IPS-18a (cell line): ENCODE results near the gene SPDL1.

Source experiments
- H3K27ac ChIP-seq: one replicate; pipeline ENCODE4 v1.5.1; 2013; ENCODE audit warnings: low read length
- H3K27me3 ChIP-seq: one replicate; pipeline ENCODE4 v1.6.1; 2013; ENCODE audit warnings: mild to moderate bottlenecking, low read length; ENCODE audit not compliant: control insufficient read depth, insufficient read depth
- H3K36me3 ChIP-seq: one replicate; pipeline ENCODE4 v1.6.1; 2013; ENCODE audit warnings: low read depth, low read length; ENCODE audit not compliant: control insufficient read depth
- H3K4me1 ChIP-seq: one replicate; pipeline ENCODE4 v1.6.1; 2013; ENCODE audit warnings: low read depth, low read length; ENCODE audit not compliant: control insufficient read depth
- H3K4me3 ChIP-seq: one replicate; pipeline ENCODE4 v1.5.1; 2013; ENCODE audit warnings: low read length
- H3K9ac ChIP-seq: one replicate; pipeline ENCODE4 v1.6.1; 2013; ENCODE audit warnings: mild to moderate bottlenecking, low read length, moderate library complexity
- H3K9me3 ChIP-seq: one replicate; pipeline ENCODE4 v1.6.1; 2013; ENCODE audit warnings: low read depth, low read length; ENCODE audit not compliant: control insufficient read depth

Gene SPDL1

GRCh38 chr5:169574134-169574646, 9.4 kb upstream of the SPDL1 start:
- no peaks in the 10 kb centered on the region for H3K4me1 ChIP-seq
- no peak overlapping the region for H3K4me3 ChIP-seq
- no peak overlapping the region for H3K27ac ChIP-seq
- H3K9ac ChIP-seq = no peak overlapping the region
- no peaks in the 10 kb centered on the region for H3K27me3 ChIP-seq
- no peaks in the 10 kb centered on the region for H3K36me3 ChIP-seq
- no peaks in the 10 kb centered on the region for H3K9me3 ChIP-seq

GRCh38 chr5:169576181-169576598, 7.4 kb upstream of the SPDL1 start:
- Histone ChIP-seq H3K27me3 (no peaks in the 10 kb centered on the region), H3K9ac (no peak overlapping the region), H3K4me3 (no peak overlapping the region), H3K27ac (no peak overlapping the region), H3K36me3 (no peaks in the 10 kb centered on the region), H3K4me1 (no peaks in the 10 kb centered on the region), H3K9me3 (no peaks in the 10 kb centered on the region)

- Histone ChIP-seq H3K4me3 (no peak overlapping the region), H3K27ac (no peak overlapping the region)
These were observed 5.6 kb upstream of the SPDL1 start for GRCh38 chr5:169577951-169578350.

GRCh38 chr5:169580964-169581363, 2.6 kb upstream of the SPDL1 start:
- H3K36me3 ChIP-seq = no peaks in the 10 kb centered on the region
- H3K27me3 ChIP-seq = no peaks in the 10 kb centered on the region
- no peaks in the 10 kb centered on the region for H3K4me1 ChIP-seq
- no peak overlapping the region for H3K4me3 ChIP-seq
- no peaks in the 10 kb centered on the region for H3K9me3 ChIP-seq
- no peak overlapping the region for H3K9ac ChIP-seq
- no peak overlapping the region for H3K27ac ChIP-seq

More at GRCh38 chr5:169577951-169578350, 5.6 kb upstream of the SPDL1 start:
- Histone ChIP-seq H3K27me3 (no peaks in the 10 kb centered on the region), H3K9ac (no peak overlapping the region), H3K36me3 (no peaks in the 10 kb centered on the region), H3K9me3 (no peaks in the 10 kb centered on the region), H3K4me1 (no peaks in the 10 kb centered on the region)

DNA sequence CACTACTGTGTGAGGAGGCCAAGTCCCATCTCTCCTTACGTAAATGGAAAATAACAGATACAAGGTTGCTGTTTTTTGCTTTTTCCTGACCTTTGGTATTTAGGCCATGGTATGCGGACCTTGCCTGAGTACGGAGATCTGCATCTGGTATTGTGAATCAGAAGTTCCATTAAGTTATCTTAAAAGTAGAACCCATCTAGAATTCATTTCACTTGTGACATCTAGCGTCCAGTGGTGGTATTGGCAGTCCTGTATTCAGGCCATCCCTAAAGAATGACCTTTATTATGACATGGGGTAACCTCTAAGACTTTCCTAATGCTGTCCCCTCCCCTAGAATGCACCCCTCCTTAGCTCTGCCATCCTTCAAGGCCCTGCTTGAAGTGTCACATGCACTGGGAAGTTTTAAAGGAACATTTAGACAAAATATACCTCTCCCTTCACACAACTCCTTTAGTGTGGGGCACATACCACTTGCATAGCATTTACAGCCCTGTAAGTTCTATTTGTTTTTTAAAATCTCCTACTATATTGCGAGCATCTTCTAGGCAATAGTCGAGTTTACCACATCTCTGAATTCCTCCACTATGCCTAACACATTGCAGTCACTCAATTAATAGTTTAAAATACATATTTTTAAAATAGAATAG, 1.9 kb upstream of the SPDL1 start:
- no peak overlapping the region for H3K9ac ChIP-seq

GRCh38 chr5:169583101-169583423, 511 bp upstream of the SPDL1 start:
- H3K36me3 ChIP-seq = peaks cover 4% of the 10 kb centered on the region
- H3K9ac ChIP-seq = peak overlapping the region; percentile 98
- peak overlapping the region; percentile 76 for H3K27ac ChIP-seq
- H3K4me3 ChIP-seq = peak overlapping the region; percentile 97
- no peaks in the 10 kb centered on the region for H3K4me1 ChIP-seq
- H3K27me3 ChIP-seq = no peaks in the 10 kb centered on the region
- H3K9me3 ChIP-seq = no peaks in the 10 kb centered on the region

More for the DNA sequence above, 1.9 kb upstream of the SPDL1 start:
- H3K4me1 ChIP-seq = no peaks in the 10 kb centered on the region
- no peaks in the 10 kb centered on the region for H3K36me3 ChIP-seq
- no peaks in the 10 kb centered on the region for H3K9me3 ChIP-seq
- H3K4me3 ChIP-seq = no peak overlapping the region
- no peak overlapping the region for H3K27ac ChIP-seq
- H3K27me3 ChIP-seq = no peaks in the 10 kb centered on the region

GRCh38 chr5:169584998-169585451, 1.5 kb downstream of the SPDL1 start:
- no peaks in the 10 kb centered on the region for H3K27me3 ChIP-seq
- H3K9ac ChIP-seq = peak overlapping the region; percentile 98
- no peaks in the 10 kb centered on the region for H3K4me1 ChIP-seq
- no peaks in the 10 kb centered on the region for H3K9me3 ChIP-seq
- H3K4me3 ChIP-seq = peak overlapping the region; percentile 97
- H3K27ac ChIP-seq = no peak overlapping the region
- H3K36me3 ChIP-seq = peaks cover 24% of the 10 kb centered on the region

- Histone ChIP-seq H3K27me3 (no peaks in the 10 kb centered on the region), H3K27ac (no peak overlapping the region), H3K36me3 (peaks cover 78% of the 10 kb centered on the region)
These were observed 7.0 kb downstream of the SPDL1 start for GRCh38 chr5:169590602-169591001.

GRCh38 chr5:169591636-169592035, 8.1 kb downstream of the SPDL1 start:
- no peak overlapping the region for H3K9ac ChIP-seq
- H3K27ac ChIP-seq = no peak overlapping the region
- H3K27me3 ChIP-seq = no peaks in the 10 kb centered on the region
- H3K36me3 ChIP-seq = peaks cover 89% of the 10 kb centered on the region
- H3K4me3 ChIP-seq = no peak overlapping the region
- H3K4me1 ChIP-seq = no peaks in the 10 kb centered on the region
- no peaks in the 10 kb centered on the region for H3K9me3 ChIP-seq

More at GRCh38 chr5:169590602-169591001, 7.0 kb downstream of the SPDL1 start:
- Histone ChIP-seq H3K4me1 (no peaks in the 10 kb centered on the region), H3K4me3 (no peak overlapping the region), H3K9me3 (no peaks in the 10 kb centered on the region), H3K9ac (no peak overlapping the region)

DNA sequence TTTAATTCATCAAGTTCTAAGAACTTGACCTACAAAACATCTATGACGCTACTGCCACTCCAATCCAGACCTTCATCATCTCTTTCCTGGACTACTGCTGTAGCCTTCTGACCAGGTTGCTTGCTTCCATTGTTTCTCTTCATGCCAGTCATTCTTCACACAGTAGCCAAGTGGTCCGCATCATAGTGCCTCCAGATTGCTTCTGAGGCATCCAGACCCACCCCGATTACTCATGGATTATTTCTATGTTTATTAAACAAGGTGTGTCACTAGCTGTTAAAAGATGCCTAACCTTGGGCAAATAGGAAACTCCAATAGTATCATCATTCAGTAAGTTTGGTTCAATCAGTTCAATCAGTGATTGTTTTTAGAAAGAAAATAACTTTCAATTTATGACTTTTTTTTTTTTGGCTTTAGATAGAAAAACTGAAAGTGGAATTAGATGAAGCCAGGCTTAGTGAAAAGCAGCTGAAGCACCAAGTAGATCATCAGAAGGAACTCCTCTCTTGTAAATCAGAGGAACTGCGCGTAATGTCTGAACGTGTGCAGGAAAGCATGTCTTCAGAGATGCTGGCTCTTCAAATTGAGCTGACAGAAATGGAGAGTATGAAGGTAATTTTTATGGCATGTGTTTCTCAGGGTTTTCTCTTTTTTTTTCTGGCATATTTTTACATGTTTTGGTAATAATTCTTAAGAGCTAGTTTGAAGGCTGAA, 9.5 kb downstream of the SPDL1 start:
- H3K27ac ChIP-seq = no peak overlapping the region
- H3K36me3 ChIP-seq = peaks cover 99% of the 10 kb centered on the region

GRCh38 chr5:169595172-169595820, 11.7 kb downstream of the SPDL1 start:
- Histone ChIP-seq H3K9me3 (no peaks in the 10 kb centered on the region), H3K4me1 (no peaks in the 10 kb centered on the region), H3K9ac (no peak overlapping the region), H3K27ac (no peak overlapping the region), H3K27me3 (no peaks in the 10 kb centered on the region), H3K36me3 (peaks cover 98% of the 10 kb centered on the region), H3K4me3 (no peak overlapping the region)

More for the DNA sequence above, 9.5 kb downstream of the SPDL1 start:
- H3K9me3 ChIP-seq = no peaks in the 10 kb centered on the region
- H3K4me1 ChIP-seq = no peaks in the 10 kb centered on the region
- H3K27me3 ChIP-seq = no peaks in the 10 kb centered on the region
- no peak overlapping the region for H3K4me3 ChIP-seq
- H3K9ac ChIP-seq = no peak overlapping the region
